ENCODE results near the gene B2M. TPM values are rescaled to one million over a fixed set of nuclear protein-coding genes. Genes with fewer than 3 reads are reported as not detected.

B2M gene
- polyA plus RNA-seq, 1 experiment = 5,536 TPM

GRCh38 chr15:44763848-44764247 lies 52.5 kb downstream of the B2M start:
- POLR2A ChIA-PET = no interaction called here
- no peak for DNase-seq (ENCODE audit: low read depth, low spot score)
- Histone ChIP-seq H3K27ac (ENCODE audit: low read depth, low read length) (no peak overlapping the region), H3K27me3 (ENCODE audit: control insufficient read depth, insufficient read depth, low read length) (peaks cover 7% of the 10 kb centered on the region), H3K9me3 (ENCODE audit: control insufficient read depth, insufficient read depth, low read length) (no peaks in the 10 kb centered on the region), H3K4me3 (ENCODE audit: low read depth, low read length) (no peak overlapping the region)
- CTCF ChIA-PET = interaction anchor here (0.6 to 2.8 kb wide), 3 partner anchors 25 to 442 kb away, joined by 3 to 13 read pairs (median 4); partner anchors contain the start of gene SPG11
- no peak for TF ChIP-seq CTCF (IDR thresholded peaks at IDR 0.05; ENCODE audit: low read depth, low read length)

GRCh38 chr15:44765036-44765435 lies 53.7 kb downstream of the B2M start:
- Histone ChIP-seq H3K9me3 (ENCODE audit: control insufficient read depth, insufficient read depth, low read length) (no peaks in the 10 kb centered on the region), H3K4me3 (ENCODE audit: low read depth, low read length) (no peak overlapping the region), H3K27me3 (ENCODE audit: control insufficient read depth, insufficient read depth, low read length) (peaks cover 2% of the 10 kb centered on the region), H3K27ac (ENCODE audit: low read depth, low read length) (no peak overlapping the region)
- ChIA-PET CTCF (interaction anchor here (0.9 to 2.8 kb wide), 3 partner anchors 27 to 102 kb away, joined by 3 to 13 read pairs (median 4); partner anchors contain the start of gene SPG11), POLR2A (no interaction called here)
- no peak for TF ChIP-seq CTCF (IDR thresholded peaks at IDR 0.05; ENCODE audit: low read depth, low read length)
- no peak for DNase-seq (ENCODE audit: low read depth, low spot score)

Small RNAs within 50 kb of the gene (small RNA-seq; reads per million reads assigned to genes)
- gene RF00019 (ENCODE audit: insufficient read length, low read depth) = not detected

Other genes starting within 250 kb of the B2M start
- gene EIF3J, start 174.4 kb upstream of the B2M start, polyA plus RNA-seq (2011; rRNA removed) = 70.9 and 97.5 TPM in 2 replicates
- gene SPG11, start 47.9 kb upstream of the B2M start, polyA plus RNA-seq (2011; rRNA removed) = 39.6 and 48.4 TPM in 2 replicates
- 0.17 and 0.50 TPM in 2 replicates for gene PATL2, start 194 bp upstream of the B2M start, polyA plus RNA-seq (2011; rRNA removed)
- gene TRIM69, start 25.0 kb downstream of the B2M start, polyA plus RNA-seq (2011; rRNA removed) = 11.9 and 16.4 TPM in 2 replicates
- not detected in 2 replicates for gene TERB2, start 245.2 kb downstream of the B2M start, polyA plus RNA-seq (2011; rRNA removed)

Data from AG04450 (cell line).